ENCODE measurements around the gene ATP5F1A. TPM values are rescaled to one million over a fixed set of nuclear protein-coding genes. Genes with fewer than 3 reads are reported as not detected.

The ATP5F1A gene
- polyA plus RNA-seq, 1 donor (not counting 4 experiments of a cell fraction or from before 2014, with no cell fraction given) = 512 TPM

GRCh38 chr18:46034230-46034629 is 63.9 kb downstream of the ATP5F1A start:
- H3K36me3 ChIP-seq (ENCODE audit: control insufficient read depth in 2 of 2, extremely low read depth in 1 of 2, insufficient read depth in 2 of 2, low read length in 2 of 2) = peaks cover 4 to 10% of the 10 kb centered on the region in 2 experiments
- H2AFZ ChIP-seq (ENCODE audit: control insufficient read depth, low read length) = no peak overlapping the region
- no peak overlapping the region for H3K27ac ChIP-seq (ENCODE audit: control insufficient read depth, insufficient read depth, low read length)
- no peaks in the 10 kb centered on the region for H3K27me3 ChIP-seq (ENCODE audit: control insufficient read depth, extremely low read depth, insufficient read depth, low read length)
- DNase-seq (ENCODE audit: low read depth, low spot score) = no peak
- H3K4me2 ChIP-seq (ENCODE audit: control insufficient read depth, extremely low read depth, insufficient read depth, low read depth, low read length) = no peak overlapping the region
- no peak for FAIRE-seq
- H3K9me3 ChIP-seq (ENCODE audit: control insufficient read depth, low read depth, low read length) = no peaks in the 10 kb centered on the region
- dilution Hi-C loops (cut with MboI; ENCODE audit: extremely low pct_ligation_motif_present, low sequenced_read_pairs) = no loop called here
- H3K4me1 ChIP-seq (ENCODE audit: control insufficient read depth, extremely low read depth, insufficient read depth, low read length) = peaks cover 12% of the 10 kb centered on the region
- H3K4me3 ChIP-seq (ENCODE audit: control insufficient read depth in 2 of 3, extremely low read depth in 1 of 3, insufficient read depth in 2 of 3, low read depth in 1 of 3, low read length in 3 of 3) = no peak overlapping the region
- H3K9ac ChIP-seq (ENCODE audit: control insufficient read depth, extremely low read depth, insufficient read depth, low read length) = no peak overlapping the region
- H4K20me1 ChIP-seq (ENCODE audit: control insufficient read depth, extremely low read depth, insufficient read depth, low read length) = no peaks in the 10 kb centered on the region
- no peaks in the 10 kb centered on the region for H3K9me1 ChIP-seq (ENCODE audit: control insufficient read depth, extremely low read depth, insufficient read depth, low read length)
- TF ChIP-seq CTCF (optimal IDR thresholded peaks at IDR 0.05 in 1 of 3, IDR thresholded peaks at IDR 0.05 in 1 of 3, conservative IDR thresholded peaks at IDR 0.05 in 1 of 3; ENCODE audit: extremely low read depth in 1 of 3, insufficient read depth in 2 of 3, low read length in 3 of 3) (no peak), EZH2 (IDR thresholded peaks at IDR 0.05; ENCODE audit: low read length) (no peak)
- peaks cover 2% of the 10 kb centered on the region for H3K79me2 ChIP-seq (ENCODE audit: control insufficient read depth, insufficient read depth, low read length)

GRCh38 chr18:46031741-46032140 is 66.4 kb downstream of the ATP5F1A start:
- no peak for DNase-seq (ENCODE audit: low read depth, low spot score)
- Histone ChIP-seq H3K27ac (ENCODE audit: control insufficient read depth, insufficient read depth, low read length) (no peak overlapping the region), H3K4me2 (ENCODE audit: control insufficient read depth, extremely low read depth, insufficient read depth, low read depth, low read length) (no peak overlapping the region), H3K9ac (ENCODE audit: control insufficient read depth, extremely low read depth, insufficient read depth, low read length) (no peak overlapping the region), H3K9me1 (ENCODE audit: control insufficient read depth, extremely low read depth, insufficient read depth, low read length) (no peaks in the 10 kb centered on the region), H3K4me3 (ENCODE audit: control insufficient read depth in 2 of 3, extremely low read depth in 1 of 3, insufficient read depth in 2 of 3, low read depth in 1 of 3, low read length in 3 of 3) (no peak overlapping the region), H3K36me3 (ENCODE audit: control insufficient read depth in 2 of 2, extremely low read depth in 1 of 2, insufficient read depth in 2 of 2, low read length in 2 of 2) (peaks cover 1 to 10% of the 10 kb centered on the region in 2 experiments), H4K20me1 (ENCODE audit: control insufficient read depth, extremely low read depth, insufficient read depth, low read length) (no peaks in the 10 kb centered on the region), H3K27me3 (ENCODE audit: control insufficient read depth, extremely low read depth, insufficient read depth, low read length) (no peaks in the 10 kb centered on the region), H3K9me3 (ENCODE audit: control insufficient read depth, low read depth, low read length) (no peaks in the 10 kb centered on the region), H3K4me1 (ENCODE audit: control insufficient read depth, extremely low read depth, insufficient read depth, low read length) (peaks cover 12% of the 10 kb centered on the region), H3K79me2 (ENCODE audit: control insufficient read depth, insufficient read depth, low read length) (peaks cover 2% of the 10 kb centered on the region), H2AFZ (ENCODE audit: control insufficient read depth, low read length) (no peak overlapping the region)
- TF ChIP-seq EZH2 (IDR thresholded peaks at IDR 0.05; ENCODE audit: low read length) = no peak
- no peak for TF ChIP-seq CTCF (optimal IDR thresholded peaks at IDR 0.05 in 1 of 3, IDR thresholded peaks at IDR 0.05 in 1 of 3, conservative IDR thresholded peaks at IDR 0.05 in 1 of 3; ENCODE audit: extremely low read depth in 1 of 3, insufficient read depth in 2 of 3, low read length in 3 of 3)
- dilution Hi-C loops (cut with MboI; ENCODE audit: extremely low pct_ligation_motif_present, low sequenced_read_pairs) = no loop called here
- no peak for FAIRE-seq

Small RNA genes lying within 50 kb of the gene (small RNA-seq; reads per million reads assigned to genes)
- 0 reads per million in 3 experiments for gene RNU6-1278P (ENCODE audit: insufficient read length in 3 of 3, low read depth in 3 of 3, low replicate concordance in 1 of 3)
- gene RNY4P37 (ENCODE audit: insufficient read length in 3 of 3, low read depth in 3 of 3, low replicate concordance in 1 of 3) = 0 reads per million in 3 experiments

Other genes starting within 250 kb of the ATP5F1A start
- 17.8 to 18.8 TPM (median 17.8 TPM) in 3 replicates for gene EPG5, start 131.0 kb downstream of the ATP5F1A start, polyA plus RNA-seq
- gene PSTPIP2, start 26.0 kb downstream of the ATP5F1A start, polyA plus RNA-seq = 15.4 to 30.8 TPM (median 27.3 TPM) in 3 replicates
- gene HAUS1, start 6.1 kb upstream of the ATP5F1A start, polyA plus RNA-seq = 15.6 to 39.7 TPM (median 39.5 TPM) in 3 replicates